ENCODE measurements around the gene CCBE1.

GRCh38 chr18:59468821-59469220 lies 228.4 kb downstream of the CCBE1 start:
- TF ChIP-seq POLR2A (IDR thresholded peaks at IDR 0.05) (no peak), CTCF (IDR thresholded peaks at IDR 0.05) (no peak)

Data from adrenal gland (tissue), 5 donors.